SU-DHL-6 (cell line): ENCODE data around the gene PLXDC2.

Experiments
- CTCF ChIP-seq: fragments of 200-600 bp; sonication (generic); IDR thresholded peaks from one replicate; pipeline ENCODE4 v1.5.1; 2017; ENCODE audit warnings: antibody characterized with exemption, mild to moderate bottlenecking, low read length, moderate library complexity; ENCODE audit not compliant: insufficient read depth, poor library complexity, severe bottlenecking
- EZH2phosphoT487 ChIP-seq: fragments of 200-600 bp; sonication (generic), shearing (Covaris generic); conservative IDR thresholded peaks from 2 replicates; pipeline ENCODE4 v1.6.1; 2018; ENCODE audit warnings: mild to moderate bottlenecking, antibody characterized with exemption, low read length, moderate library complexity, mixed read lengths

GRCh38 chr10:20100171-20100570 is 283.9 kb downstream of the PLXDC2 start:
- TF ChIP-seq CTCF (no peak), EZH2phosphoT487 (no peak)
